ENCODE data around the gene HEYL. TPM values are rescaled to one million over a fixed set of nuclear protein-coding genes. Genes with fewer than 3 reads are reported as not detected.
A peak's percentile ranks its signal among the peaks of the same experiment; 100 is the strongest.

The HEYL gene
- total RNA-seq = 34.0 TPM

DNA sequence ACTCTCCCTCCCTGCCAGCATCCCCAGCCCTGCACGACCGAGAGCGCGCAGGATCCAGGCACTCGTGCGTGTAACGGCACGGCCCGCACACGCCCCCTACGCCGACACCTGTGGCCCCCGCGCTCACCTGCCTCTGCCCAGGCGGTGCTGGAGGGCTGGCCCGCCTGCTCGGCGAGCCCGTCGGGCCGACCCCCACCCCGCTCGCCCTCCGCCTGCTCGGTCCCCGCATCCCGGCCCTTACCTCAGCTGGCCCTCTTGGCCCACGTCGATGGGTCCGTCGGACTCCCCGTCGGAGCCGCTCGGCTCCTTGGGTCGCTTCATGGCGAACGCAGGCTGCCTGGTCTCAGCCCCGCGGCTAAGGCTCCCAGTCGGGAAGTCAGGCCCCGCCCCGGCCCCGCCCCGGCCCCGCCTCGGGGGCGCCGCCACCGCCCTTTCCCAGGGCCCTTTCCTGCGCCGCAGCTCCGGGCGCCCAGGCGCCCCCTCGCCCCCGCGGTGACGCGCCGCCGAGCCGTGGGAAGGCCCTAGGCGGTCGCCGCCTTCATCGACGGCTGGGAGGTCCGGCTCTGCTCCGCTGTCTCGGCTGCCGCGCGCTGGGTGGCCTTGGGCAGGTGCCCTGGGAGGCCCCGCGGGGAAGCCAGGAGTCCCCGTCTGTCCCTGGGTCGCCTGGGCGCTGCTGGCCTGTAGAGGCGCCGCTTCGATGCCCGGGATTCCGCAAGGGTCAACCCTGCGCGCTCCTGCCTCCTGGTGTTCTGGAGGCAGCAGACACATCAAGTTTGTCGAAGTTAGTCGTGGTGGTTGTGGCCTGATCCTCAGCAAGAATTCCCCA, at the start of gene HEYL:
Gene HEYL, minus strand, starts transcription at position 339 of the 826 bp plus-strand sequence. Its CDS starts 18 bp downstream, at position 321.
- Histone ChIP-seq H3K4me1 (peaks cover 3 to 19% of the 10 kb centered on the region in 2 donors), H3K36me3 (no peaks in the 10 kb centered on the region), H3K4me3 (peak within 1 kb of the TSS; percentile 76 to 83), H3K9me3 (no peaks in the 10 kb centered on the region), H3K27ac (peak within 1 kb of the TSS; percentile 96 to 98), H3K27me3 (no peaks in the 10 kb centered on the region)
- intact Hi-C loops (cut with DNase I) = loop anchor here (1.0 to 10.0 kb wide), 3 partner anchors 14 to 545 kb away; no protein-coding TSS in a partner anchor
- peak in 1 of 2 donors; percentile 88 for DNase-seq (ENCODE audit: low spot score in 2 of 2)
- peak; percentile 73 to 77 (median 76) for TF ChIP-seq CTCF (IDR thresholded peaks at IDR 0.05)

DNA sequence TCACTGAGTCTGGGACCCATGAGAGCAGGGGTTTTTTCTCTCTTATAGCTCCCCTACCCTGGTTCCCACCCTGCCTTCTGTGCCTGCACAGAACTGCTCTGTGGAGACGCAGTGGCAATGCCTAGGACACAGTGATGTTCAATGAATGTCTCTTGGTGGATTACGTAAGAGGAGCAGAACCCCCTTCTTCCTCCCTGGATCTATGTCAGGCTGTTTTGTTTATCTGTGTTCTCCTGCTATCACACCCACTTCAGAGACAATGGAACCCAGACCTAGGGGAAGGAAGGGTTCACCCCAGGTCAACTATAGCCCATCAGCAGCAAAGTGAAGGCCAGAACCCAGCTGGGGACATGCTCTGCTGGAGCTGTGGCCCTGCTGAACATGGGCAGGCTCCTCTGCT, 49.8 kb upstream of the HEYL start:
- H3K4me1 ChIP-seq = peaks cover 4 to 15% of the 10 kb centered on the region in 2 donors
- H3K27me3 ChIP-seq = peaks cover 8% of the 10 kb centered on the region
- TF ChIP-seq CTCF (IDR thresholded peaks at IDR 0.05) = no peak
- no peaks in the 10 kb centered on the region for H3K9me3 ChIP-seq
- no peak for DNase-seq (ENCODE audit: low spot score in 2 of 2)
- no peak overlapping the region for H3K4me3 ChIP-seq
- intact Hi-C loops (cut with DNase I) = no loop called here
- no peak overlapping the region for H3K27ac ChIP-seq
- H3K36me3 ChIP-seq = no peaks in the 10 kb centered on the region

GRCh38 chr1:39688706-39689105, 49.3 kb upstream of the HEYL start:
- no peak for DNase-seq (ENCODE audit: low spot score in 2 of 2)
- intact Hi-C loops (cut with DNase I) = no loop called here
- no peak overlapping the region for H3K27ac ChIP-seq

GRCh38 chr1:39687243-39687642, 47.8 kb upstream of the HEYL start:
- no peak overlapping the region for H3K27ac ChIP-seq
- no peaks in the 10 kb centered on the region for H3K36me3 ChIP-seq
- H3K4me3 ChIP-seq = no peak overlapping the region
- TF ChIP-seq CTCF (IDR thresholded peaks at IDR 0.05) = no peak
- peaks cover 2% of the 10 kb centered on the region for H3K27me3 ChIP-seq
- intact Hi-C loops (cut with DNase I) = no loop called here
- H3K4me1 ChIP-seq = peaks cover 2 to 13% of the 10 kb centered on the region in 2 donors
- H3K9me3 ChIP-seq = no peaks in the 10 kb centered on the region
- no peak for DNase-seq (ENCODE audit: low spot score in 2 of 2)

More at GRCh38 chr1:39688706-39689105, 49.3 kb upstream of the HEYL start:
- peaks cover 8% of the 10 kb centered on the region for H3K27me3 ChIP-seq
- TF ChIP-seq CTCF (IDR thresholded peaks at IDR 0.05) = no peak
- H3K4me3 ChIP-seq = no peak overlapping the region
- H3K9me3 ChIP-seq = no peaks in the 10 kb centered on the region
- no peaks in the 10 kb centered on the region for H3K36me3 ChIP-seq
- H3K4me1 ChIP-seq = peaks cover 4 to 15% of the 10 kb centered on the region in 2 donors

DNA sequence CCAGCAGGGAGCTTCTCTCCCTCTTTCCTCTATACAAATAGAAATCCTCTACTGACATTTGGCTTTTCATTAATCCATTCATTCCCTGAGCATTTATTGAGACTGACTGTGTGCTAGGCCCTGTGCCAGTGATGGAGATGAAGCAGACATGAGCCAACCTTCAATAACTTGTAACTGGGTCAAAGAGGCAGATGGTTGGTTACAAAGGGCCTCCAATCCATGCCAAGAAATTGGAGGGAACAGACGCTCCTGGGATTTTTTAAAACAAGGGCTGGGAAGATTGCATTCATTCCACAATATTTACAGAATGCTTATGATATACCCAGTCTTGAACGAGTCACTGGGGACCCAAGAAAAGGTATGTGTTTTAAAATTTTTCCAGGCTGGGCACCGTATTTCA, 45.6 kb upstream of the HEYL start:
- intact Hi-C loops (cut with DNase I) = no loop called here
- no peaks in the 10 kb centered on the region for H3K27me3 ChIP-seq
- no peaks in the 10 kb centered on the region for H3K4me1 ChIP-seq
- H3K27ac ChIP-seq = no peak overlapping the region
- no peaks in the 10 kb centered on the region for H3K9me3 ChIP-seq
- no peak for DNase-seq (ENCODE audit: low spot score in 2 of 2)
- no peaks in the 10 kb centered on the region for H3K36me3 ChIP-seq
- TF ChIP-seq CTCF (IDR thresholded peaks at IDR 0.05) = no peak
- H3K4me3 ChIP-seq = no peak overlapping the region
